HepG2 (cell line): ENCODE data around the gene UQCRHL.

ENCODE experiments used
- ESRRA ChIP-seq: sonication (generic); formaldehyde crosslinking; IDR thresholded peaks from 2 replicates; pipeline ENCODE4 v1.5.1; 2020; ENCODE audit warnings: mild to moderate bottlenecking, low read depth, missing genetic modification reagents
- PCBP2 ChIP-seq: fragments of 200-400 bp; formaldehyde crosslinking; optimal IDR thresholded peaks from 2 replicates; pipeline ENCODE3; 2018; ENCODE audit warnings: low read length, low read depth; ENCODE audit not compliant: poor library complexity, severe bottlenecking
- TCF7L2 ChIP-seq: IDR thresholded peaks from 2 replicates; pipeline ENCODE4 v1.6.1; 2011; ENCODE audit warnings: mild to moderate bottlenecking, low read depth, low read length, moderate library complexity

- TF ChIP-seq PCBP2 = no peak
- peak; percentile 75 for TF ChIP-seq ESRRA (CRISPR knock-in tag)
- TF ChIP-seq TCF7L2 = no peak
These were observed 39.8 kb upstream of the UQCRHL start, which contains the start of gene SPEN for GRCh38 chr1:15847100-15847892.
